K562 (cell line): ENCODE measurements around the gene PEF1. TPM values are rescaled to one million over a fixed set of nuclear protein-coding genes. Genes with fewer than 3 reads are reported as not detected.

Experiments used
- ARID4B ChIP-seq: sonication (generic); formaldehyde crosslinking; IDR thresholded peaks from 2 replicates; pipeline ENCODE4 v1.8.0; 2022; ENCODE audit warnings: mild to moderate bottlenecking, missing genetic modification reagents
- CHD1 ChIP-seq: fragments of 200-600 bp; sonication (generic); IDR thresholded peaks from one replicate; pipeline ENCODE4 v1.6.1; 2012; ENCODE audit warnings: mild to moderate bottlenecking, moderate library complexity, low read length, inconsistent platforms
- DPF2 ChIP-seq: fragments of 450-650 bp; IDR thresholded peaks from 2 replicates; pipeline ENCODE4 v1.6.1; 2016
- ETV1 ChIP-seq: fragments of 450-650 bp; conservative IDR thresholded peaks from 2 replicates; pipeline ENCODE4 v1.6.1; 2016; ENCODE audit warnings: missing genetic modification characterization, control low read depth, low read depth, missing compliant biosample characterization
- FOXM1 ChIP-seq, 2 experiments: fragments of 450-650 bp in 1 of 2; sonication (generic) in 1 of 2; formaldehyde crosslinking in 1 of 2; IDR thresholded peaks; 2 replicates each; pipeline versions ENCODE4 v1.6.1 to v1.9.0; 2017 to 2022; ENCODE audit warnings: low read depth in 2 of 2, mild to moderate bottlenecking in 2 of 2, missing genetic modification reagents in 1 of 2, moderate library complexity in 1 of 2
- FOXP1 ChIP-seq: sonication (generic); formaldehyde crosslinking; IDR thresholded peaks from 2 replicates; pipeline ENCODE4 v1.8.0; 2022; ENCODE audit warnings: mild to moderate bottlenecking, missing genetic modification reagents
- GATAD2B ChIP-seq: fragments of 450-650 bp; IDR thresholded peaks from 2 replicates; pipeline ENCODE4 v1.6.1; 2017; ENCODE audit warnings: mild to moderate bottlenecking, borderline replicate concordance
- HDAC6 ChIP-seq: IDR thresholded peaks from 2 replicates; pipeline ENCODE4 v1.6.1; 2012; ENCODE audit warnings: low read depth, mild to moderate bottlenecking, control low read depth, inconsistent platforms, low read length, moderate library complexity
- NCOA4 ChIP-seq: fragments of 450-650 bp; IDR thresholded peaks from 2 replicates; pipeline ENCODE4 v1.6.1; 2018; ENCODE audit warnings: mild to moderate bottlenecking; ENCODE audit not compliant: partially characterized antibody
- NCOR1 ChIP-seq: fragments of 450-650 bp; IDR thresholded peaks from 2 replicates; pipeline ENCODE4 v1.6.1; 2016; ENCODE audit warnings: mild to moderate bottlenecking, moderate library complexity
- POLR2AphosphoS2 ChIP-seq: IDR thresholded peaks from 2 replicates; pipeline ENCODE4 v1.6.1; 2012; ENCODE audit warnings: low read length, improper control_type of control experiment
- POLR2B ChIP-seq: fragments of 450-650 bp; IDR thresholded peaks from 2 replicates; pipeline ENCODE4 v1.6.1; 2018; ENCODE audit warnings: low read depth; ENCODE audit not compliant: partially characterized antibody
- SMAD4 ChIP-seq: fragments of 250-450 bp; sonication (Bioruptor Pico); conservative IDR thresholded peaks from 2 replicates; pipeline ENCODE4 v1.8.0; 2021; ENCODE audit warnings: inconsistent platforms, mild to moderate bottlenecking, moderate library complexity
- SMARCE1 ChIP-seq: fragments of 450-650 bp; IDR thresholded peaks from 2 replicates; pipeline ENCODE4 v1.7.1; 2016; ENCODE audit warnings: mild to moderate bottlenecking
- YY1 ChIP-seq, 3 experiments: IDR thresholded peaks; 2 replicates each; pipeline ENCODE4 v1.6.1; 2011; ENCODE audit warnings: low read length in 2 of 3, mild to moderate bottlenecking in 2 of 3, moderate library complexity in 2 of 3, borderline replicate concordance in 1 of 3, control low read depth in 1 of 3, low read depth in 1 of 3; ENCODE audit not compliant: insufficient read depth in 3 of 3, insufficient replicate concordance in 2 of 3, control insufficient read depth in 1 of 3, insufficient read length in 1 of 3; ENCODE audit errors: extremely low read depth in 1 of 3
- ZNF143 ChIP-seq: sonication (generic); formaldehyde crosslinking; IDR thresholded peaks from 2 replicates; pipeline ENCODE4 v1.9.0; 2022; ENCODE audit warnings: mild to moderate bottlenecking, missing genetic modification reagents
- ZNF165 ChIP-seq: fragments of 250-450 bp; sonication (Bioruptor Pico); IDR thresholded peaks from 2 replicates; pipeline ENCODE4 v1.4.0; 2020; ENCODE audit warnings: borderline replicate concordance
- ZNF431 ChIP-seq: sonication (generic); formaldehyde crosslinking; IDR thresholded peaks from 2 replicates; pipeline ENCODE4 v1.8.0; 2022; ENCODE audit warnings: mild to moderate bottlenecking, missing genetic modification reagents
- polyA plus RNA-seq, 8 experiments: library from polyadenylated mRNA; depleted of rRNA in 4 of 8; stranded (reverse) in 5 of 8; unstranded in 3 of 8; fragments of >200 nt; fragmentation: Nextera tagmentation in 2 of 8; fragmentation: Illumina TruSeq in 1 of 8; extraction: Ambion mirVana in 2 of 8; extraction: Trizol in 1 of 8; gene quantifications; 2 replicates each; pipeline versions ENCODE4 v1.2.1 to v1.2.3, GENCODE V29; 2011 to 2014; ENCODE audit warnings: inconsistent platforms in 1 of 8, missing spikeins in 1 of 8
- total RNA-seq, 7 experiments: library from RNA; depleted of rRNA in 6 of 7; stranded (reverse); fragments of >200 nt in 6 of 7; fragmentation: Illumina TruSeq in 2 of 7; extraction: Trizol in 2 of 7; gene quantifications; 2 replicates each; pipeline versions ENCODE4 v1.2.1 to v1.2.3, GENCODE V29; 2011 to 2021; ENCODE audit warnings: low replicate concordance in 1 of 7
- TF ChIP-seq, protein P1 (sequence below), 3 experiments: fragments of 200-800 bp in 1 of 3; sonication (Bioruptor generic) in 1 of 3; sonication (generic) in 1 of 3; formaldehyde crosslinking in 1 of 3; IDR thresholded peaks; 2 replicates each; pipeline versions ENCODE4 v1.6.1 to v1.8.0; 2016 to 2022; ENCODE audit warnings: mild to moderate bottlenecking in 2 of 3, missing compliant biosample characterization in 2 of 3, missing genetic modification characterization in 2 of 3, missing genetic modification reagents in 1 of 3
- TF ChIP-seq, protein P2 (sequence below), 2 experiments: fragments of 450-650 bp; IDR thresholded peaks; 2 replicates each; pipeline ENCODE4 v1.6.1; 2016

PEF1 gene
- total and polyA plus RNA-seq, 9 of the 15 experiments (the other 6 are each of a cell fraction or from before 2014, with no cell fraction given): 26.3 to 95.5 (median 61.9) TPM

- TF ChIP-seq SMAD4 (CRISPR knock-in tag): peak; percentile 26; the same call in 1 of the 2 replicates
- TF ChIP-seq ZNF431: 0 out of 2 replicates have a peak, but pooled peaks have one; percentile 47
- peak; percentile 58; the same call in 1 of the 2 replicates for TF ChIP-seq ZNF143
- no peak for TF ChIP-seq FOXM1 (IDR thresholded peaks at IDR 0.05; ENCODE audit: low read depth)
- 0 out of 2 replicates have a peak, but pooled peaks have one; percentile 11 for TF ChIP-seq FOXM1 (CRISPR knock-in tag; IDR thresholded peaks at IDR 0.05; ENCODE audit: low read depth)
- no peak for TF ChIP-seq HDAC6
- TF ChIP-seq GATAD2B: 0 out of 2 replicates have a peak, but pooled peaks have one; percentile 34
- 0 out of 2 replicates have a peak, but pooled peaks have one; percentile 55 for TF ChIP-seq SMARCE1
- peak; percentile 64 for TF ChIP-seq CHD1
- no peak for TF ChIP-seq NCOA4
- TF ChIP-seq POLR2B: peak; percentile 80
- 0 out of 2 replicates have a peak, but pooled peaks have one; percentile 12 for TF ChIP-seq NCOR1
- TF ChIP-seq ZNF165 (CRISPR knock-in tag): 0 out of 2 replicates have a peak, but pooled peaks have one; percentile 34
- TF ChIP-seq, protein P1, sequence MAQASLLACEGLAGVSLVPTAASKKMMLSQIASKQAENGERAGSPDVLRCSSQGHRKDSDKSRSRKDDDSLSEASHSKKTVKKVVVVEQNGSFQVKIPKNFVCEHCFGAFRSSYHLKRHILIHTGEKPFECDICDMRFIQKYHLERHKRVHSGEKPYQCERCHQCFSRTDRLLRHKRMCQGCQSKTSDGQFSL (CRISPR knock-in tag; IDR thresholded peaks at IDR 0.05): peak; percentile 78; the same call in 1 of the 2 replicates
- TF ChIP-seq, protein P1 (tag; IDR thresholded peaks at IDR 0.05): no peak
- peak in 2 of 3 experiments; percentile 76 to 85 for TF ChIP-seq YY1 (IDR thresholded peaks at IDR 0.05; ENCODE audit: borderline replicate concordance in 1 of 3, control insufficient read depth in 1 of 3, extremely low read depth in 1 of 3, insufficient read depth in 3 of 3, insufficient read length in 1 of 3, insufficient replicate concordance in 2 of 3, low read depth in 1 of 3, low read length in 2 of 3)
- TF ChIP-seq DPF2: peak; percentile 40
- TF ChIP-seq ETV1 (tag): peak; percentile 87
- peak; percentile 79; the same call in 1 of the 2 replicates for TF ChIP-seq FOXP1 (CRISPR knock-in tag)
- TF ChIP-seq, protein P2, sequence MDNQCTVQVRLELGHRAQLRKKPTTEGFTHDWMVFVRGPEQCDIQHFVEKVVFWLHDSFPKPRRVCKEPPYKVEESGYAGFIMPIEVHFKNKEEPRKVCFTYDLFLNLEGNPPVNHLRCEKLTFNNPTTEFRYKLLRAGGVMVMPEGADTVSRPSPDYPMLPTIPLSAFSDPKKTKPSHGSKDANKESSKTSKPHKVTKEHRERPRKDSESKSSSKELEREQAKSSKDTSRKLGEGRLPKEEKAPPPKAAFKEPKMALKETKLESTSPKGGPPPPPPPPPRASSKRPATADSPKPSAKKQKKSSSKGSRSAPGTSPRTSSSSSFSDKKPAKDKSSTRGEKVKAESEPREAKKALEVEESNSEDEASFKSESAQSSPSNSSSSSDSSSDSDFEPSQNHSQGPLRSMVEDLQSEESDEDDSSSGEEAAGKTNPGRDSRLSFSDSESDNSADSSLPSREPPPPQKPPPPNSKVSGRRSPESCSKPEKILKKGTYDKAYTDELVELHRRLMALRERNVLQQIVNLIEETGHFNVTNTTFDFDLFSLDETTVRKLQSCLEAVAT (IDR thresholded peaks at IDR 0.05): no peak
- 0 out of 2 replicates have a peak, but pooled peaks have one; percentile 18 for TF ChIP-seq POLR2AphosphoS2
- 0 out of 2 replicates have a peak, but pooled peaks have one; percentile 45 for TF ChIP-seq ARID4B
These were observed 608 bp downstream of the PEF1 start (continued) for GRCh38 chr1:31643976-31644559.
